Measurements from ENCODE around the gene HSD17B11.

GRCh38 chr4:87388901-87389300, 2.1 kb downstream of the HSD17B11 start:
- TF ChIP-seq EZH2 (IDR thresholded peaks at IDR 0.05; ENCODE audit: borderline replicate concordance, low read length) (no peak), CTCF (IDR thresholded peaks at IDR 0.05; ENCODE audit: low read length) (no peak)
